Neuronal stem cell (in vitro differentiated cells): ENCODE results near the gene ERCC2.

Experiments
- DNase-seq: peaks from one replicate; pipeline ENCODE4 v3.0.0-alpha.2; 2013; ENCODE audit warnings: low spot score
- H2AFZ ChIP-seq: one replicate; pipeline ENCODE4 v1.6.1; 2013; ENCODE audit warnings: mild to moderate bottlenecking, low read length, inconsistent platforms
- H2AK5ac ChIP-seq: 2 replicates; pipeline ENCODE4 v1.6.1; 2013; ENCODE audit warnings: low read depth, mild to moderate bottlenecking, inconsistent platforms, low read length, moderate library complexity, mixed read lengths
- H2BK120ac ChIP-seq: 2 replicates; pipeline ENCODE4 v1.6.1; 2013; ENCODE audit warnings: low read depth, mild to moderate bottlenecking, inconsistent platforms, low read length, moderate library complexity, mixed read lengths
- H2BK12ac ChIP-seq: one replicate; pipeline ENCODE4 v1.6.1; 2013; ENCODE audit warnings: low read length, inconsistent platforms
- H2BK15ac ChIP-seq: 2 replicates; pipeline ENCODE4 v1.6.1; 2013; ENCODE audit warnings: mild to moderate bottlenecking, low read length, inconsistent platforms, mixed read lengths
- H2BK5ac ChIP-seq: one replicate; pipeline ENCODE4 v1.6.1; 2013; ENCODE audit warnings: inconsistent platforms, mild to moderate bottlenecking, low read length, moderate library complexity
- H3K14ac ChIP-seq: one replicate; pipeline ENCODE4 v1.6.1; 2013; ENCODE audit warnings: low read length, inconsistent platforms
- H3K18ac ChIP-seq: 2 replicates; pipeline ENCODE4 v1.6.1; 2013; ENCODE audit warnings: low read length, inconsistent platforms
- H3K23ac ChIP-seq: 2 replicates; pipeline ENCODE4 v1.6.1; 2013; ENCODE audit warnings: low read depth, mild to moderate bottlenecking, mixed read lengths, low read length, inconsistent platforms; ENCODE audit not compliant: poor library complexity
- H3K27ac ChIP-seq: replicated peaks from 3 replicates; pipeline ENCODE4 v1.5.1; 2013; ENCODE audit warnings: low read length, inconsistent platforms
- H3K27me3 ChIP-seq, 3 experiments: 2 replicates each; pipeline ENCODE4 v1.6.1; 2013; ENCODE audit warnings: low read length in 3 of 3, mild to moderate bottlenecking in 2 of 3, inconsistent platforms in 1 of 3, low read depth in 1 of 3, mixed read lengths in 1 of 3, moderate library complexity in 1 of 3; ENCODE audit not compliant: control insufficient read depth in 3 of 3, insufficient read depth in 3 of 3
- H3K36me3 ChIP-seq, 2 donors: replicated peaks in 1 of 2; 2 replicates each; pipeline ENCODE4 v1.6.1; 2013; ENCODE audit warnings: low read length in 2 of 2; ENCODE audit not compliant: control insufficient read depth in 2 of 2, insufficient read depth in 2 of 2
- H3K4ac ChIP-seq: 2 replicates; pipeline ENCODE4 v1.6.1; 2013; ENCODE audit warnings: inconsistent platforms, mild to moderate bottlenecking, low read length, moderate library complexity
- H3K4me1 ChIP-seq, 2 donors: 1 replicate in 1 of 2; 2 replicates in 1 of 2; pipeline ENCODE4 v1.6.1; 2013; ENCODE audit warnings: low read length in 2 of 2, low read depth in 1 of 2; ENCODE audit not compliant: control insufficient read depth in 2 of 2, insufficient read depth in 1 of 2
- H3K4me2 ChIP-seq: one replicate; pipeline ENCODE4 v1.6.1; 2013; ENCODE audit warnings: mild to moderate bottlenecking, low read length, inconsistent platforms; ENCODE audit not compliant: insufficient read depth, poor library complexity, severe bottlenecking
- H3K4me3 ChIP-seq, 2 donors: 2 replicates each; pipeline ENCODE4 v1.5.1; 2013; ENCODE audit warnings: low read length in 2 of 2, mild to moderate bottlenecking in 2 of 2, inconsistent platforms in 1 of 2, moderate library complexity in 1 of 2
- H3K79me1 ChIP-seq: one replicate; pipeline ENCODE4 v1.6.1; 2013; ENCODE audit warnings: low read depth, mild to moderate bottlenecking, inconsistent platforms, low read length, moderate library complexity
- H3K9ac ChIP-seq: one replicate; pipeline ENCODE4 v1.6.1; 2013; ENCODE audit warnings: mild to moderate bottlenecking, low read depth, low read length, inconsistent platforms; ENCODE audit not compliant: poor library complexity
- H3K9me3 ChIP-seq, 2 donors: replicated peaks in 1 of 2; 2 replicates each; pipeline versions ENCODE3 to v1.6.1; 2013; ENCODE audit warnings: low read length in 2 of 2, mild to moderate bottlenecking in 2 of 2, inconsistent platforms in 1 of 2, low read depth in 1 of 2, mixed read lengths in 1 of 2, moderate library complexity in 1 of 2; ENCODE audit not compliant: control insufficient read depth in 2 of 2, insufficient read depth in 1 of 2
- H4K8ac ChIP-seq: one replicate; pipeline ENCODE4 v1.6.1; 2013; ENCODE audit warnings: low read depth, mild to moderate bottlenecking, inconsistent platforms, low read length, moderate library complexity
- H4K91ac ChIP-seq: one replicate; pipeline ENCODE4 v1.6.1; 2013; ENCODE audit warnings: low read length, low read depth, mild to moderate bottlenecking, inconsistent platforms; ENCODE audit not compliant: poor library complexity
- WGBS, 2 donors: extraction: QIAGEN DNeasy Blood & Tissue Kit; methylation state at CpG; one replicate each; pipeline ENCODE4 v1.1.7; 2013; ENCODE audit warnings: missing lambda C conversion rate in 2 of 2, mixed read lengths in 1 of 2; ENCODE audit not compliant: insufficient read length in 2 of 2, insufficient replicate concordance in 1 of 2; ENCODE audit errors: extremely low coverage in 2 of 2; 5-methylcytosine and 5-hydroxymethylcytosine counted together

The ERCC2 gene

DNA sequence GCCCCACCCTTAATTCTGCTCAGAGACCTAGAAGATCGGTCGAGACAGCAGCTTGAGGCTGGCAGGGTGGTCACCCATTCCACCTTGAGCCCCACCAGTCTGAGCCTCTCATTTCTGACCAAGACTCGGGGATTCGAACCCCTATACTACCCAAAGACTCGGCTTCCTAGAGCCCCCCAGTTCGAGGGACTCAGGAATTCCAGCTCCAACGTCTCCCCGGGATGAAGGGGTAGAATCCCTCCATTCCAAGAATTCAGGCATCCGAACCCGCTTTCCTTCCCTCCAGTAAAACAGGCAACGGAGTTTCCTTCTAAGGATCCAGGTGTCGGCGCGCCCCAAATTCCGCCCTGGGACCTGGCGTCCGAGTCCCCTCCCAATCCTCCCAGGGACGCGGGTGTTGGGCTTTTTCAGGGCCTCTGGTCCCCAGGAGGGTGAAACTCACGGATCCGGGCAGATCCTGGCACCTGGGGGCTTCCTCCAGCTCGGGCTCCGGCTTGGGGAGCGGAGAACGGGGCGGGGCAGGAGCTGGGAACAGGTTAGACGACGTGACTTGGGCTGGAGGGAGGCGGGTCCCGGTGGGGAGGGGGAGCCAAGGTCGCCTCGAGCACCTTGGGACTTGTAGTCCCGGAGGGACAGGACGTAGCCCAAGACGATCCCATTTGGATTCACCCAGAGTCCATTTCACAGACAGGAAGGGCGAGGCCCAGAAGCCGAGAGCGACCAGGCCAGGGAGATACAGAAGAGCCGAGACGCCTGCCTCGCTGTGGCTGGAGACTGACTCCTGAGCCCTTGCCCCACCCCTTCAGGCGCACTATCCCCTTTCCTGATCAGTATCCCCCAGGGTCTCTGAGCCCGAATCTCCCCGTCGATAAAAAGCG is 34.4 kb upstream of the ERCC2 start, which contains the start of gene PPP1R13L:
Gene PPP1R13L, minus strand, starts transcription at position 513 of the 878 bp plus-strand sequence. CDS start 6,751 bp downstream, outside the sequence.
- H3K27ac ChIP-seq = peak within 1 kb of the TSS; percentile 35
- peak within 1 kb of the TSS; percentile 58 for H3K23ac ChIP-seq
- H2BK15ac ChIP-seq = peak within 1 kb of the TSS; percentile 43
- H3K36me3 ChIP-seq = peaks cover 0 to 16% of the 10 kb centered on the region in 2 donors
- no peak within 1 kb of the TSS for H3K4ac ChIP-seq
- DNase-seq = no peak
- peak within 1 kb of the TSS; percentile 92 for H2AFZ ChIP-seq
- peak within 1 kb of the TSS; percentile 27 for H2AK5ac ChIP-seq
- no peak within 1 kb of the TSS for H4K8ac ChIP-seq
- H2BK12ac ChIP-seq = no peak within 1 kb of the TSS
- H3K9ac ChIP-seq = peak within 1 kb of the TSS; percentile 87
- peaks cover 2% of the 10 kb centered on the region for H3K79me1 ChIP-seq
- peaks cover 0 to 1% of the 10 kb centered on the region in 2 donors for H3K9me3 ChIP-seq
- WGBS, 2 donors = no CpG with 5 or more reads among the region's 46 CpGs
- peaks cover 6 to 35% (median 18%) of the 10 kb centered on the region in 3 experiments for H3K27me3 ChIP-seq
- peak within 1 kb of the TSS; percentile 95 for H3K18ac ChIP-seq
- peak within 1 kb of the TSS; percentile 58 for H2BK5ac ChIP-seq
- no peak within 1 kb of the TSS for H2BK120ac ChIP-seq
- peaks cover 12 to 20% of the 10 kb centered on the region in 2 donors for H3K4me1 ChIP-seq
- H3K4me3 ChIP-seq = peak within 1 kb of the TSS; percentile 58 to 88
- H4K91ac ChIP-seq = no peak within 1 kb of the TSS
- H3K4me2 ChIP-seq = peak within 1 kb of the TSS; percentile 98
- no peak within 1 kb of the TSS for H3K14ac ChIP-seq

DNA sequence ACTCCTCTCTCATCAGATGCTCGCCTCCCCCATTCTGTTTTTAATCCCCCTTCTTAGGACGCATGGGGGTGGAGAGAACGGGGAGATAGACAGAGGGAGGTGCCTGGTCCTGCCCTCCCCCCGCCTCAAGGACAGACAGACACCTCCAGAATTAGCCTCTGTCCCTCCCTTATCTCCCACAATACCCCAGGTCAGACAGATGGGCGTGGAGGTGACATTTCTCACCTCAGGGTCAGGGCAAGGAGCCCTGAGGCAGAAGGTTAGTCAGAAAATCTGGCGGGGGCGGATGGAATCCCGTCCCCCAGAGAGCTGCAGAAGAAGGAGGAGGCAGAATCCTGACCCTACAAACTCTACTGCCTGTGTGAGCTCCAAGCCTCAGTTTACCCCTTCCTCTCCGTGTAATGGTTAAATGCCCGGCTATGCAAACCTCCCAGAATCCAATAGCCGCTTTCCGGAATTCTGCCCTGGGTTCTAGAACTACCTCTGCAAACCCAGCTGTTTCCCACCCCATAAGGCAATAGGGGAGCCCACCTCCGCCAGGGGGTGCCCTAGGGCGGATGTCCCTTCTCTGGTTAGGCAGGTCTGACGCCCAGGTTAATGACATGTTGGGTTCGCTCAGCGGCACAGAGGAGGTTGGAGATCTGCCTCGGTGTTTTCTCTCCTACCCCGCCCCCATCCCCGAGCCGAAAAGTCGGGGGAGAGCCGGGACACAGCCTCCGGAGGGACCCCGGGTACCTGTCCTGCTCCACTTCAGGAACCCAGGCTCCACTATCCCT is 33.6 kb upstream of the ERCC2 start:
- Histone ChIP-seq H4K91ac (no peak overlapping the region), H2BK15ac (no peak overlapping the region), H2AFZ (peak overlapping the region; percentile 92), H2BK5ac (no peak overlapping the region), H3K4ac (no peak overlapping the region), H3K14ac (no peak overlapping the region), H3K27me3 (peaks cover 6 to 40% (median 18%) of the 10 kb centered on the region in 3 experiments), H3K4me2 (peak overlapping the region; percentile 98), H3K9ac (no peak overlapping the region), H2AK5ac (no peak overlapping the region), H3K23ac (no peak overlapping the region), H3K4me1 (peaks cover 12 to 20% of the 10 kb centered on the region in 2 donors), H2BK120ac (no peak overlapping the region), H3K27ac (no peak overlapping the region), H4K8ac (no peak overlapping the region), H2BK12ac (no peak overlapping the region), H3K79me1 (peaks cover 2% of the 10 kb centered on the region), H3K4me3 (peak overlapping the region in 1 of 2 donors; percentile 75), H3K36me3 (peaks cover 0 to 10% of the 10 kb centered on the region in 2 donors), H3K18ac (peak overlapping the region; percentile 1), H3K9me3 (peaks cover 0 to 1% of the 10 kb centered on the region in 2 donors)
- DNase-seq = no peak
- no CpG with 5 or more reads among the region's 25 CpGs for WGBS, 2 donors

DNA sequence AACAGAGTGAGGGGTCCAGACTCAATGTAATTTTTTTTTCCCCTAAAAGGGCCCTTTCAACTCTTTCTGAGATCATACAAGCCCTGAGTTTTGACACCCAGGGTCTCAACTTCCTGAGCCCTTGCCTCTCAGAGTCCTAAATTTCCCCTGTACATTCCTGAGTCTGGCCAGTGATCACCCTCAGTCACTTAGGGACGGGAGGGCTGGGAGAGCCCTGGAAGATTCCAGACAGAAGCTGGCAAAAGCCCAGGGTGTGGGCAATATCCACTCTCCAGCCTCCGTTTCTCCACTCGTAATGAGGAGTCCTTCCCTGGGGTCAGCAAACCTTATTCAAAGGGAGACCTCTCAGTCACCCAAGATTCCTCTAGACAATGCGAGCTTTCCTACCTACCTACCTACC is 32.9 kb upstream of the ERCC2 start:
- H3K27me3 ChIP-seq = peaks cover 7 to 47% (median 18%) of the 10 kb centered on the region in 3 experiments
- no peak overlapping the region for H3K27ac ChIP-seq
- H2AFZ ChIP-seq = no peak overlapping the region
- H3K4me3 ChIP-seq = no peak overlapping the region
- H2BK5ac ChIP-seq = no peak overlapping the region
- peaks cover 0 to 3% of the 10 kb centered on the region in 2 donors for H3K36me3 ChIP-seq
- H3K4me1 ChIP-seq = peaks cover 17 to 24% of the 10 kb centered on the region in 2 donors
- no peak overlapping the region for H2BK12ac ChIP-seq
- no peak overlapping the region for H3K23ac ChIP-seq
- no peak overlapping the region for H4K91ac ChIP-seq
- no peak overlapping the region for H2BK120ac ChIP-seq
- H3K4me2 ChIP-seq = no peak overlapping the region
- no peak overlapping the region for H3K14ac ChIP-seq
- H3K9me3 ChIP-seq = peaks cover 0 to 1% of the 10 kb centered on the region in 2 donors
- no peak overlapping the region for H2AK5ac ChIP-seq
- no peak overlapping the region for H3K4ac ChIP-seq
- no peak overlapping the region for H2BK15ac ChIP-seq
- no CpG with 5 or more reads among the region's 4 CpGs for WGBS, 2 donors
- DNase-seq = no peak
- no peak overlapping the region for H3K18ac ChIP-seq
- no peak overlapping the region for H3K9ac ChIP-seq
- H3K79me1 ChIP-seq = peaks cover 2% of the 10 kb centered on the region
- H4K8ac ChIP-seq = no peak overlapping the region
